OCI-LY1 (cell line): ENCODE measurements around the gene PTPRN2.

Source experiments
- H2AFZ ChIP-seq: fragments of 200-600 bp; sonication (generic), shearing (Covaris generic); 2 replicates; pipeline ENCODE4 v1.6.0; 2014; ENCODE audit warnings: antibody characterized with exemption, mild to moderate bottlenecking, low read length
- H3F3A ChIP-seq: fragments of 200-600 bp; sonication (generic), shearing (Covaris generic); 2 replicates; pipeline ENCODE4 v1.6.0; 2014; ENCODE audit warnings: mild to moderate bottlenecking, antibody characterized with exemption, low read length, moderate library complexity; ENCODE audit not compliant: insufficient read depth
- H3K27ac ChIP-seq: fragments of 200-600 bp; sonication (generic); 2 replicates; pipeline ENCODE4 v1.5.1; 2014; ENCODE audit warnings: low read length, mixed run types, mild to moderate bottlenecking, low read depth; ENCODE audit not compliant: poor library complexity, severe bottlenecking
- H3K27me3 ChIP-seq: fragments of 200-600 bp; sonication (generic); 2 replicates; pipeline ENCODE4 v1.6.0; 2014; ENCODE audit warnings: antibody characterized with exemption, mild to moderate bottlenecking, low read length, moderate library complexity; ENCODE audit not compliant: insufficient read depth
- H3K36me3 ChIP-seq: fragments of 200-600 bp; sonication (generic); 2 replicates; pipeline ENCODE4 v1.6.1; 2014; ENCODE audit warnings: mild to moderate bottlenecking, antibody characterized with exemption, low read length, moderate library complexity, mixed read lengths; ENCODE audit not compliant: insufficient read depth
- H3K4me1 ChIP-seq: fragments of 200-600 bp; sonication (generic); 2 replicates; pipeline ENCODE4 v1.5.1; 2014; ENCODE audit warnings: mild to moderate bottlenecking, low read length, moderate library complexity; ENCODE audit not compliant: insufficient read depth, severe bottlenecking
- H3K4me2 ChIP-seq: fragments of 200-600 bp; sonication (generic), shearing (Covaris generic); 2 replicates; pipeline ENCODE4 v1.6.1; 2014; ENCODE audit warnings: low read length
- H3K4me3 ChIP-seq: fragments of 200-600 bp; sonication (generic); 2 replicates; pipeline ENCODE4 v1.5.1; 2014; ENCODE audit warnings: low read length, low read depth, mild to moderate bottlenecking, mixed read lengths; ENCODE audit not compliant: poor library complexity, severe bottlenecking
- H3K79me2 ChIP-seq: fragments of 200-600 bp; shearing (Covaris generic); 2 replicates; pipeline ENCODE4 v1.6.1; 2016; ENCODE audit warnings: mixed run types, low read length, mixed read lengths; ENCODE audit not compliant: insufficient read depth
- H3K9ac ChIP-seq: fragments of 200-600 bp; sonication (generic), shearing (Covaris generic); 2 replicates; pipeline ENCODE4 v1.6.1; 2014; ENCODE audit warnings: mild to moderate bottlenecking, low read length, mixed read lengths
- H3K9me2 ChIP-seq: fragments of 200-600 bp; sonication (generic), shearing (Covaris generic); 2 replicates; pipeline ENCODE4 v1.6.1; 2014; ENCODE audit warnings: low read depth, mild to moderate bottlenecking, low read length, mixed read lengths
- H3K9me3 ChIP-seq: fragments of 200-600 bp; shearing (Covaris generic); 2 replicates; pipeline ENCODE4 v1.6.1; 2014; ENCODE audit warnings: low read length, mixed read lengths
- H4K20me1 ChIP-seq: fragments of 200-600 bp; sonication (generic), shearing (Covaris generic); 2 replicates; pipeline ENCODE4 v1.6.0; 2016; ENCODE audit warnings: mild to moderate bottlenecking, low read length; ENCODE audit not compliant: insufficient read depth
- EZH2 ChIP-seq: fragments of 200-600 bp; sonication (generic), shearing (Covaris generic); IDR thresholded peaks from 2 replicates; pipeline ENCODE4 v1.8.0; 2017; ENCODE audit warnings: borderline replicate concordance, mixed run types, mild to moderate bottlenecking, antibody characterized with exemption, low read length, moderate library complexity, mixed read lengths
- TF ChIP-seq, protein P1 (sequence below): fragments of 200-600 bp; sonication (generic), shearing (Covaris generic); IDR thresholded peaks from 2 replicates; pipeline ENCODE4 v1.5.1; 2017; ENCODE audit warnings: mild to moderate bottlenecking, antibody characterized with exemption, low read length, moderate library complexity, mixed read lengths

PTPRN2 gene

GRCh38 chr7:157519246-157519645, 1068.4 kb downstream of the PTPRN2 start:
- TF ChIP-seq, protein P1, sequence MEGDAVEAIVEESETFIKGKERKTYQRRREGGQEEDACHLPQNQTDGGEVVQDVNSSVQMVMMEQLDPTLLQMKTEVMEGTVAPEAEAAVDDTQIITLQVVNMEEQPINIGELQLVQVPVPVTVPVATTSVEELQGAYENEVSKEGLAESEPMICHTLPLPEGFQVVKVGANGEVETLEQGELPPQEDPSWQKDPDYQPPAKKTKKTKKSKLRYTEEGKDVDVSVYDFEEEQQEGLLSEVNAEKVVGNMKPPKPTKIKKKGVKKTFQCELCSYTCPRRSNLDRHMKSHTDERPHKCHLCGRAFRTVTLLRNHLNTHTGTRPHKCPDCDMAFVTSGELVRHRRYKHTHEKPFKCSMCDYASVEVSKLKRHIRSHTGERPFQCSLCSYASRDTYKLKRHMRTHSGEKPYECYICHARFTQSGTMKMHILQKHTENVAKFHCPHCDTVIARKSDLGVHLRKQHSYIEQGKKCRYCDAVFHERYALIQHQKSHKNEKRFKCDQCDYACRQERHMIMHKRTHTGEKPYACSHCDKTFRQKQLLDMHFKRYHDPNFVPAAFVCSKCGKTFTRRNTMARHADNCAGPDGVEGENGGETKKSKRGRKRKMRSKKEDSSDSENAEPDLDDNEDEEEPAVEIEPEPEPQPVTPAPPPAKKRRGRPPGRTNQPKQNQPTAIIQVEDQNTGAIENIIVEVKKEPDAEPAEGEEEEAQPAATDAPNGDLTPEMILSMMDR = no peak
- TF ChIP-seq EZH2 = no peak
- H4K20me1 ChIP-seq = no peaks in the 10 kb centered on the region
- H3K4me1 ChIP-seq = no peaks in the 10 kb centered on the region
- no peak overlapping the region for H3K4me2 ChIP-seq
- no peaks in the 10 kb centered on the region for H3F3A ChIP-seq
- H3K79me2 ChIP-seq = no peaks in the 10 kb centered on the region
- peaks cover 20% of the 10 kb centered on the region; the same call in 1 of the 2 replicates for H3K27me3 ChIP-seq
- H3K9me2 ChIP-seq = no peaks in the 10 kb centered on the region
- H3K4me3 ChIP-seq = no peak overlapping the region
- H3K27ac ChIP-seq = no peak overlapping the region
- H3K36me3 ChIP-seq = no peaks in the 10 kb centered on the region
- no peak overlapping the region for H3K9ac ChIP-seq
- no peak overlapping the region for H2AFZ ChIP-seq
- no peaks in the 10 kb centered on the region for H3K9me3 ChIP-seq

- Histone ChIP-seq H3K27ac (no peak overlapping the region), H3K36me3 (no peaks in the 10 kb centered on the region), H3K9me3 (no peaks in the 10 kb centered on the region), H4K20me1 (no peaks in the 10 kb centered on the region), H3K27me3 (peaks cover 20% of the 10 kb centered on the region; the same call in 1 of the 2 replicates), H3K4me2 (no peak overlapping the region), H3K4me1 (no peaks in the 10 kb centered on the region), H3F3A (no peaks in the 10 kb centered on the region), H2AFZ (no peak overlapping the region), H3K9me2 (no peaks in the 10 kb centered on the region), H3K9ac (no peak overlapping the region), H3K4me3 (no peak overlapping the region), H3K79me2 (no peaks in the 10 kb centered on the region)
- TF ChIP-seq, protein P1 = no peak
- TF ChIP-seq EZH2 = no peak
Measured at GRCh38 chr7:157518514-157519175, 1069.0 kb downstream of the PTPRN2 start.

GRCh38 chr7:157517782-157518513, 1069.7 kb downstream of the PTPRN2 start:
- H3K79me2 ChIP-seq = no peaks in the 10 kb centered on the region
- TF ChIP-seq EZH2 = no peak
- TF ChIP-seq, protein P1 = no peak
- H3K27ac ChIP-seq = no peak overlapping the region
- H2AFZ ChIP-seq = no peak overlapping the region
- H3K9me2 ChIP-seq = no peaks in the 10 kb centered on the region
- H3K4me2 ChIP-seq = no peak overlapping the region
- H3K4me3 ChIP-seq = no peak overlapping the region
- no peaks in the 10 kb centered on the region for H3K4me1 ChIP-seq
- H4K20me1 ChIP-seq = no peaks in the 10 kb centered on the region
- no peaks in the 10 kb centered on the region for H3F3A ChIP-seq
- H3K9ac ChIP-seq = no peak overlapping the region
- H3K27me3 ChIP-seq = peaks cover 20% of the 10 kb centered on the region; the same call in 1 of the 2 replicates
- H3K9me3 ChIP-seq = no peaks in the 10 kb centered on the region
- H3K36me3 ChIP-seq = no peaks in the 10 kb centered on the region
